HL-60 (cell line): ENCODE data around the gene TTC33.
"Not testable (repeated sequence)": the region's sequence is repeated elsewhere in the genome, so short reads cannot be mapped to it uniquely, and the experiment has no call there.

ENCODE experiments used
- DNase-seq, 2 experiments: peaks; one replicate each; pipeline ENCODE4 v3.0.0-alpha.2; 2010 to 2020; ENCODE audit warnings: low read depth in 1 of 2, low spot score in 1 of 2
- H3K27ac ChIP-seq: fragments of 250-450 bp; sonication (Bioruptor Pico); replicated peaks from 2 replicates; pipeline ENCODE4 v1.5.1; 2020; ENCODE audit warnings: mild to moderate bottlenecking, moderate library complexity
- H3K27me3 ChIP-seq: fragments of 250-450 bp; sonication (Bioruptor Pico); 2 replicates; pipeline ENCODE4 v1.5.1; 2021; ENCODE audit warnings: mild to moderate bottlenecking, moderate library complexity; ENCODE audit not compliant: insufficient read depth, poor library complexity, severe bottlenecking
- H3K4me3 ChIP-seq: replicated peaks from 2 replicates; pipeline ENCODE4 v1.5.1; 2011; ENCODE audit warnings: mild to moderate bottlenecking, control low read depth, low read length; ENCODE audit not compliant: insufficient read depth
- GABPA ChIP-seq: IDR thresholded peaks from 2 replicates; pipeline ENCODE4 v1.6.1; 2012; ENCODE audit warnings: low read depth
- POLR2AphosphoS5 ChIP-seq: IDR thresholded peaks from 2 replicates; pipeline ENCODE4 v1.6.1; 2012; ENCODE audit warnings: low read depth
- SPI1 ChIP-seq: IDR thresholded peaks from 2 replicates; pipeline ENCODE4 v1.6.1; 2012; ENCODE audit warnings: low read depth, mild to moderate bottlenecking, borderline replicate concordance
- TF ChIP-seq, protein P1 (sequence below): IDR thresholded peaks from one replicate; pipeline ENCODE4 v1.5.1; 2011; ENCODE audit warnings: low read length, control low read depth, inconsistent platforms; ENCODE audit not compliant: insufficient read depth
- TF ChIP-seq, protein P2 (sequence below): IDR thresholded peaks from 2 replicates; pipeline ENCODE4 v1.6.1; 2012; ENCODE audit warnings: low read depth; ENCODE audit not compliant: insufficient replicate concordance

TTC33 gene

DNA sequence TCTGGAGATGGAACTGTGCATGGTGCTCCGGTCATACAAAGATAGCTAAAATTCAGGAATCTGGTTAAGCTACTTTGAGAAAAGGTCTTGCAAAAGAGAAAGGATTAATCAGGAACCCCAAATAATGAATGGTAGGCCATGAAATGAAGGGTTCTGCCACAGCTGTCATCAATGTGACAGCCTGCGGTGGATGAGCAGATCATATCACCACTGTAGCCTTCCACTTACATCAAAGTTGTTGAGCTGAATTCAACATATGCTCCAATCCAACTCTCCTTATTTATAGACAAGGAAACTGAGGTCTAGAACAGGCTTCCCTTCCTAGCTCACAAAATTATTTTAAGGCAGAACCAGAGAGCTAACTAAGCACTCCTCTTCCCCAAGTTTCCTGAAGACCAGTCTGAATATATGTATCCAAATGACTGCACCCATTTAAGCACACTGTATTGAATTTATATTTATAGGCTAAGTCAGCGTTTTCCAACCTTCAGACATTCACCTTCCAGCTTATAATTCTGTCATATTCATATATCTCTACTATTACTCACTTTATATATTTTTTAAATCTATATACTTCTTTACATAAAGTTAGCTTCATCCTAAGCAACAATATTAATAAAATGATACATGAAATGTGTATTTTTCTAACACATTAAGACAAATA, 90.0 kb downstream of the TTC33 start:
- no peak for TF ChIP-seq GABPA
- TF ChIP-seq, protein P1, sequence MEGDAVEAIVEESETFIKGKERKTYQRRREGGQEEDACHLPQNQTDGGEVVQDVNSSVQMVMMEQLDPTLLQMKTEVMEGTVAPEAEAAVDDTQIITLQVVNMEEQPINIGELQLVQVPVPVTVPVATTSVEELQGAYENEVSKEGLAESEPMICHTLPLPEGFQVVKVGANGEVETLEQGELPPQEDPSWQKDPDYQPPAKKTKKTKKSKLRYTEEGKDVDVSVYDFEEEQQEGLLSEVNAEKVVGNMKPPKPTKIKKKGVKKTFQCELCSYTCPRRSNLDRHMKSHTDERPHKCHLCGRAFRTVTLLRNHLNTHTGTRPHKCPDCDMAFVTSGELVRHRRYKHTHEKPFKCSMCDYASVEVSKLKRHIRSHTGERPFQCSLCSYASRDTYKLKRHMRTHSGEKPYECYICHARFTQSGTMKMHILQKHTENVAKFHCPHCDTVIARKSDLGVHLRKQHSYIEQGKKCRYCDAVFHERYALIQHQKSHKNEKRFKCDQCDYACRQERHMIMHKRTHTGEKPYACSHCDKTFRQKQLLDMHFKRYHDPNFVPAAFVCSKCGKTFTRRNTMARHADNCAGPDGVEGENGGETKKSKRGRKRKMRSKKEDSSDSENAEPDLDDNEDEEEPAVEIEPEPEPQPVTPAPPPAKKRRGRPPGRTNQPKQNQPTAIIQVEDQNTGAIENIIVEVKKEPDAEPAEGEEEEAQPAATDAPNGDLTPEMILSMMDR, result no peak
- TF ChIP-seq POLR2AphosphoS5, result no peak
- TF ChIP-seq SPI1, result no peak
- TF ChIP-seq, protein P2, sequence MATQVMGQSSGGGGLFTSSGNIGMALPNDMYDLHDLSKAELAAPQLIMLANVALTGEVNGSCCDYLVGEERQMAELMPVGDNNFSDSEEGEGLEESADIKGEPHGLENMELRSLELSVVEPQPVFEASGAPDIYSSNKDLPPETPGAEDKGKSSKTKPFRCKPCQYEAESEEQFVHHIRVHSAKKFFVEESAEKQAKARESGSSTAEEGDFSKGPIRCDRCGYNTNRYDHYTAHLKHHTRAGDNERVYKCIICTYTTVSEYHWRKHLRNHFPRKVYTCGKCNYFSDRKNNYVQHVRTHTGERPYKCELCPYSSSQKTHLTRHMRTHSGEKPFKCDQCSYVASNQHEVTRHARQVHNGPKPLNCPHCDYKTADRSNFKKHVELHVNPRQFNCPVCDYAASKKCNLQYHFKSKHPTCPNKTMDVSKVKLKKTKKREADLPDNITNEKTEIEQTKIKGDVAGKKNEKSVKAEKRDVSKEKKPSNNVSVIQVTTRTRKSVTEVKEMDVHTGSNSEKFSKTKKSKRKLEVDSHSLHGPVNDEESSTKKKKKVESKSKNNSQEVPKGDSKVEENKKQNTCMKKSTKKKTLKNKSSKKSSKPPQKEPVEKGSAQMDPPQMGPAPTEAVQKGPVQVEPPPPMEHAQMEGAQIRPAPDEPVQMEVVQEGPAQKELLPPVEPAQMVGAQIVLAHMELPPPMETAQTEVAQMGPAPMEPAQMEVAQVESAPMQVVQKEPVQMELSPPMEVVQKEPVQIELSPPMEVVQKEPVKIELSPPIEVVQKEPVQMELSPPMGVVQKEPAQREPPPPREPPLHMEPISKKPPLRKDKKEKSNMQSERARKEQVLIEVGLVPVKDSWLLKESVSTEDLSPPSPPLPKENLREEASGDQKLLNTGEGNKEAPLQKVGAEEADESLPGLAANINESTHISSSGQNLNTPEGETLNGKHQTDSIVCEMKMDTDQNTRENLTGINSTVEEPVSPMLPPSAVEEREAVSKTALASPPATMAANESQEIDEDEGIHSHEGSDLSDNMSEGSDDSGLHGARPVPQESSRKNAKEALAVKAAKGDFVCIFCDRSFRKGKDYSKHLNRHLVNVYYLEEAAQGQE, result no peak
- H3K27me3 ChIP-seq, result no peaks in the 10 kb centered on the region
- no peak overlapping the region for H3K4me3 ChIP-seq
- DNase-seq, result no peak
- H3K27ac ChIP-seq, result no peak overlapping the region

DNA sequence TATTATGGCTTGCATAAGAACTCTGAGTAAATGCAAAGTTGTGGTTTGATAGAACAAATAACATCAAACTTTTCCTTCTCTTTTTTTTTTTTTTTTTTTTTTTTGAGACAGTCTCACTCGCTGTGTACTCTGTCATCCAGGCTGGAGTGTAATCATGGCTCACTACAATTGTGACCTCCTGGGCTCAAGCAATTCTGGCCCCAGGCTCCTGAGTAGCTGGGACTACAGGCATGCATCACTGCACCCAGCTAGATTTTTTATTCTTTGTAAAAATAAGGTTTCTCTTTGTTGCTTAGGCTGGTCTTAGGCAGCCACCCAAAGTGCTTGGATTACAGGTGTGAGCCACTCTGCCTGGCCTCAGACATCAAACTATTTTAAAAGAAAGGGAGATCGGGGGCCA, 95.0 kb downstream of the TTC33 start:
- Histone ChIP-seq H3K27me3 (no peaks in the 10 kb centered on the region), H3K27ac (no peak overlapping the region), H3K4me3 (no peak overlapping the region)
- DNase-seq, result no peak
- TF ChIP-seq, protein P1, result no peak
- no peak for TF ChIP-seq POLR2AphosphoS5
- TF ChIP-seq, protein P2, result no peak
- no peak for TF ChIP-seq SPI1
- TF ChIP-seq GABPA, result no peak

DNA sequence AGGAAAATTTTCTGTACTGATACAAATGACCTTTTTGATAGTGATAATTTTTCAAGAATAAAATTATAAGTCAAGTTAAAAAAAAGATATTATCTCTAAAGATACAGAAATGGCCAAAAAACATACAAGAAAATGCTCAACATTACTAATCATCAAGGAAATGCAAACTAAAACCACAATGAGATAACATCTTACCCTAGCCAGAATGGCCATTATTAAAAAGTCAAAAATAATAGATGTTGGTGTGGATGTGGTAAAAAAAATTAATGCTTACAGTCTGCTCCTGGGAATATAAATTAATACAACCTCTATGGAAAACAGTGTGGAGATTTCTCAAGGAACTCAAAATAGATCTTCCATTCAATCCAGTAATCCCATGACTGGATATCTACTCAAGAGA, 99.0 kb downstream of the TTC33 start:
- DNase-seq, result no peak
- no peak overlapping the region for H3K27ac ChIP-seq
- no peak overlapping the region for H3K4me3 ChIP-seq
- no peaks in the 10 kb centered on the region for H3K27me3 ChIP-seq
- TF ChIP-seq SPI1 (no peak), POLR2AphosphoS5 (no peak), GABPA (no peak)
- TF ChIP-seq, protein P1, result no peak
- TF ChIP-seq, protein P2, result no peak

DNA sequence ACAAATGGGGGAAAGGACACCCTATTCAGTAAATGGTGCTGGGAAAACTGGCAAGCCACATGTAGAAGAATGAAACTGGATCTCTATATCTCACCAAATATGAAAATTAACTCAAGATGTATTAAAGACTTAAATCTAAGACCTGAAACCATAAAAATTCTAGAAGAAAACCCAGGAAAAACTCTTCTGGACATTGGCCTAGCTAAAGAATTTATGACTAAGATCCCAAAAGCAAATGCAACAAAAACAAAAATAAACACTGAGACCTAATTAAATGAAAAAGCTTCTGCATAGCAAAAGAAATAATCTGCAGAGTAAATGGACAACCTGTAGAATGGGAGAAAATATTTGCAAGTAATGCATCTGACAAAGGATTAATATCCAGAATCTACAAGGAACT, 99.7 kb downstream of the TTC33 start:
- H3K27me3 ChIP-seq, H3K27ac ChIP-seq, DNase-seq: not testable (repeated sequence)

More for the DNA sequence above, 99.7 kb downstream of the TTC33 start:
- H3K4me3 ChIP-seq, result not testable (repeated sequence)
